Activated CD4-positive, alpha-beta T cell treated with anti-CD3 and anti-CD28 coated beads, Interleukin-2, amount 10 ng/mL, durations not matched to agents 7 days and 5 days (primary cell): ENCODE data around the gene KIF3A. TPM values are rescaled to one million over a fixed set of nuclear protein-coding genes. Genes with fewer than 3 reads are reported as not detected.

Experiments used
- CTCF ChIA-PET: fragments of 350-600 bp; sonication (Branson Sonifier 250); formaldehyde crosslinking; loops from one replicate; lab custom pipeline; 2021; ENCODE audit warnings: antibody characterized with exemption; lab: Charles Lee
- POLR2A ChIA-PET: fragments of 350-600 bp; sonication (Branson Sonifier 250); formaldehyde crosslinking; loops from one replicate; lab custom pipeline; 2021; ENCODE audit warnings: antibody characterized with exemption; lab: Charles Lee
- DNase-seq: peaks from one replicate; pipeline ENCODE4 v3.0.0-alpha.2; 2020
- H3K27ac Mint-ChIP-seq: one replicate; pipeline ENCODE4 v1.8.0; 2021; ENCODE audit warnings: mild to moderate bottlenecking, moderate library complexity, mixed read lengths
- H3K27me3 Mint-ChIP-seq: one replicate; pipeline ENCODE4 v1.8.0; 2021; ENCODE audit warnings: mixed read lengths
- H3K36me3 Mint-ChIP-seq: one replicate; pipeline ENCODE4 v1.8.0; 2021; ENCODE audit warnings: low read depth, mixed read lengths
- H3K4me1 Mint-ChIP-seq: one replicate; pipeline ENCODE4 v1.8.0; 2021; ENCODE audit warnings: mixed read lengths
- H3K4me3 Mint-ChIP-seq: one replicate; pipeline ENCODE4 v1.8.0; 2021; ENCODE audit warnings: mild to moderate bottlenecking, moderate library complexity, mixed read lengths
- H3K9me3 Mint-ChIP-seq: one replicate; pipeline ENCODE4 v1.8.0; 2021; ENCODE audit warnings: mixed read lengths
- total RNA-seq, 2 experiments: library from RNA; stranded (reverse); gene quantifications; one replicate each; pipeline ENCODE4 v1.2.3, GENCODE V29; 2021

Gene KIF3A
- total RNA-seq, 2 experiments from 2014 or later = 7.5 TPM

GRCh38 chr5:132748522-132749000 lies 11.2 kb upstream of the KIF3A start:
- peak overlapping the region; percentile 46 for H3K27ac Mint-ChIP-seq
- POLR2A ChIA-PET = no interaction called here
- peaks cover 29% of the 10 kb centered on the region for H3K4me1 Mint-ChIP-seq
- H3K4me3 Mint-ChIP-seq = peak overlapping the region; percentile 47
- H3K9me3 Mint-ChIP-seq = no peaks in the 10 kb centered on the region
- CTCF ChIA-PET = interaction anchor here (0.6 to 1.3 kb wide), 3 partner anchors 15 to 362 kb away, joined by 3 read pairs; no protein-coding TSS in a partner anchor
- H3K27me3 Mint-ChIP-seq = peaks cover 14% of the 10 kb centered on the region
- peaks cover 3% of the 10 kb centered on the region for H3K36me3 Mint-ChIP-seq
- no peak for DNase-seq

GRCh38 chr5:132747616-132748440 lies 10.5 kb upstream of the KIF3A start:
- CTCF ChIA-PET = interaction anchor here (0.6 to 2.0 kb wide), 11 partner anchors 9 to 361 kb away, joined by 3 to 11 read pairs (median 3); partner anchors contain the start of gene KIF3A
- POLR2A ChIA-PET = no interaction called here
- peak overlapping the region; percentile 46 for H3K27ac Mint-ChIP-seq
- H3K9me3 Mint-ChIP-seq = no peaks in the 10 kb centered on the region
- peak; percentile 55 for DNase-seq
- H3K36me3 Mint-ChIP-seq = peaks cover 3% of the 10 kb centered on the region
- peaks cover 16% of the 10 kb centered on the region for H3K27me3 Mint-ChIP-seq
- H3K4me3 Mint-ChIP-seq = peak overlapping the region; percentile 47
- peaks cover 28% of the 10 kb centered on the region for H3K4me1 Mint-ChIP-seq

- ChIA-PET POLR2A (no interaction called here), CTCF (interaction anchor here (0.5 to 2.0 kb wide), 12 partner anchors 10 to 343 kb away, joined by 3 to 11 read pairs (median 3); partner anchors contain the start of gene KIF3A)
- peaks cover 3% of the 10 kb centered on the region for H3K36me3 Mint-ChIP-seq
- DNase-seq = peak; percentile 62
- H3K27ac Mint-ChIP-seq = peak within 1 kb of the TSS; percentile 76
- peak within 1 kb of the TSS; percentile 69 for H3K4me3 Mint-ChIP-seq
- peaks cover 17% of the 10 kb centered on the region for H3K27me3 Mint-ChIP-seq
- peaks cover 28% of the 10 kb centered on the region for H3K4me1 Mint-ChIP-seq
- no peaks in the 10 kb centered on the region for H3K9me3 Mint-ChIP-seq
Observed at GRCh38 chr5:132746954-132747615, 9.7 kb upstream of the KIF3A start, which contains the start of gene CCNI2. Gene CCNI2, plus strand, starts transcription at chr5:132747426. Its CDS starts 70 bp downstream, at chr5:132747496.

DNA sequence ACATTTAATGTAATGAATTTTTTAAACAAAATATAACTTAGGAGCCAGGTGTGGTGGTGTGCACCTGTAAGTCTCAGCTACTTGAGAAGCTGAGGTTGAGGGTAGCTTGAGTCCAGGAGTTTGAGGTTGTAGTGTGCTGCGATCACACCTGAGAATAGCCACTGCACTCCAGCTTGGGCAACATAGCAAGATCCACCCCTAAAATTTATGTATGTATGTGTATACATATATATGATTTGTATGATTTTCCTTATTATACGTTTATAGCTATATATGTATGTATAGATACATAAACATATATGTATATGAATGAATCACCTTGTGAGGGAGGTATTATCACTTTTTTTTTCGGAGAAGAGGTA lies 9.2 kb upstream of the KIF3A start:
- H3K27ac Mint-ChIP-seq = peak overlapping the region; percentile 76
- DNase-seq = no peak
- POLR2A ChIA-PET = no interaction called here
- peaks cover 3% of the 10 kb centered on the region for H3K36me3 Mint-ChIP-seq
- H3K4me3 Mint-ChIP-seq = peak overlapping the region; percentile 69
- CTCF ChIA-PET = interaction anchor here (0.5 to 2.0 kb wide), 6 partner anchors 9 to 74 kb away, joined by 3 to 11 read pairs (median 4); partner anchors contain the start of gene KIF3A
- H3K9me3 Mint-ChIP-seq = no peaks in the 10 kb centered on the region
- H3K27me3 Mint-ChIP-seq = peaks cover 19% of the 10 kb centered on the region
- peaks cover 26% of the 10 kb centered on the region for H3K4me1 Mint-ChIP-seq

GRCh38 chr5:132744659-132745058 lies 7.3 kb upstream of the KIF3A start:
- Mint-ChIP-seq H3K9me3 (no peaks in the 10 kb centered on the region), H3K4me1 (peaks cover 11% of the 10 kb centered on the region), H3K27ac (no peak overlapping the region), H3K36me3 (peaks cover 3% of the 10 kb centered on the region), H3K27me3 (peaks cover 22% of the 10 kb centered on the region), H3K4me3 (no peak overlapping the region)
- ChIA-PET POLR2A (no interaction called here), CTCF (interaction anchor here (0.8 kb wide), 1 partner anchor 114 kb away, joined by 3 read pairs; no protein-coding TSS in a partner anchor)
- DNase-seq = no peak

DNA sequence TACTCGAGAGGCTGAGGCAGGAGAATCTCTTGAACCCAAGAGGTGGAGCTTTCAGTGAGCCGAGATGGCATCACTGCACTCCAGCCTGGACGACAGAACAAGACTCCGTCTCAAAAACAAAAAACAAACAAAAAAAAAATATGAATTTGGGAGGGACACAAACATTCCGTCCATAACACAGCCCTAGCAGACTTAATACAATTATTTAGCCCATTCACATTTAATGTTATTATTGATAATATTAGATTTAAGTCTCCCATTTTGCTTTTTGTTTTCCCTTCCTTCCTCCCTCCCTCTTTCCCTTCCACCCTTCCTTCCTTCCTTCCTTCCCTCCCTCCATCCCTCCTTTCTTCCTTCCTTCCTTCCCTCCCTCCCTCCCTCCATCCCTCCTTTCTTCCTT lies 5.3 kb upstream of the KIF3A start:
- peaks cover 27% of the 10 kb centered on the region for H3K27me3 Mint-ChIP-seq
- POLR2A ChIA-PET = no interaction called here
- no peak for DNase-seq
- H3K4me1 Mint-ChIP-seq = peaks cover 13% of the 10 kb centered on the region
- no peak overlapping the region for H3K27ac Mint-ChIP-seq
- H3K4me3 Mint-ChIP-seq = no peak overlapping the region
- CTCF ChIA-PET = no interaction called here
- no peaks in the 10 kb centered on the region for H3K36me3 Mint-ChIP-seq
- H3K9me3 Mint-ChIP-seq = no peaks in the 10 kb centered on the region

- peaks cover 27% of the 10 kb centered on the region for H3K27me3 Mint-ChIP-seq
- CTCF ChIA-PET = no interaction called here
Observed at GRCh38 chr5:132742158-132742557, 4.8 kb upstream of the KIF3A start.

GRCh38 chr5:132739232-132739631 lies 1.9 kb upstream of the KIF3A start:
- POLR2A ChIA-PET = no interaction called here
- no peak for DNase-seq
- no peak overlapping the region for H3K4me3 Mint-ChIP-seq
- no peaks in the 10 kb centered on the region for H3K9me3 Mint-ChIP-seq
- H3K27me3 Mint-ChIP-seq = peaks cover 13% of the 10 kb centered on the region
- H3K36me3 Mint-ChIP-seq = no peaks in the 10 kb centered on the region
- peaks cover 32% of the 10 kb centered on the region for H3K4me1 Mint-ChIP-seq
- no peak overlapping the region for H3K27ac Mint-ChIP-seq
- CTCF ChIA-PET = interaction anchor here (0.6 kb wide), 1 partner anchor 26 kb away, joined by 3 read pairs; no protein-coding TSS in a partner anchor

More at GRCh38 chr5:132742158-132742557, 4.8 kb upstream of the KIF3A start:
- H3K27ac Mint-ChIP-seq = no peak overlapping the region
- H3K9me3 Mint-ChIP-seq = no peaks in the 10 kb centered on the region
- peaks cover 16% of the 10 kb centered on the region for H3K4me1 Mint-ChIP-seq
- H3K4me3 Mint-ChIP-seq = no peak overlapping the region
- DNase-seq = no peak
- no peaks in the 10 kb centered on the region for H3K36me3 Mint-ChIP-seq
- POLR2A ChIA-PET = no interaction called here

DNA sequence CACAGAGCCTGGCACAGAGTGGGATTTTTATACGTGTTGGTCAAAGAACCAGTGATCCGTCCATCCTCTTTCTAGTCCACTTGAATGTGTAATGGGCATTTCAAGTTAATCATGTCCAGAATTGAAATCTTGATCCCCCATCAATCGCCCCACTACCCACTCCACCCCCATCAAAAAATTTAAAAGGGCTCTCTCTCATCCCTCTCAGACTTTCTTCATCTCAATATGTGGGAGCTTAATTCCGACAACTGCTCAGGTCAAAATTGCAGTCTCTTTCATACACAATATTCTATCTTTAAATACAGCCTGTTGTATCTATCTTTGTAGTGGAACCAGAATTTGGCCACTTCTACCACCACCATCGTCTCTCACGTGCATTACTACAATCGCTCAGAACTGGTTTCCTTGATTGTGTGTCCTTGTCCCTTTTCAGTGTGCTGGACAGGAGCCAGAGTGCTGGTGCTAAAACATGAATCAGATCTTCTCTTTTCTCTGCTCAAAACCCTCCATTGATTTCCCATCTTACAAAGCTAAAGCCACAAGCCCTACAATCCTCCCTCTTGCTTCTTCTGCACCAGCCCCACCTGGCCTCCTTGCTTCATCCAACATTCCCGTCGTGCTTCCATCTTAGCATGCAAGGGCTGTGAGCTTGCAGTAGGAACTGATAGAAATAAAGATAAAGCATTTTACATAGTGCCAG lies 786 bp upstream of the KIF3A start:
- CTCF ChIA-PET = interaction anchor here (0.6 to 2.2 kb wide), 10 partner anchors 9 to 211 kb away, joined by 3 to 11 read pairs (median 4); partner anchors contain the start of gene CCNI2
- DNase-seq = no peak
- Mint-ChIP-seq H3K36me3 (no peaks in the 10 kb centered on the region), H3K27me3 (peaks cover 13% of the 10 kb centered on the region), H3K9me3 (no peaks in the 10 kb centered on the region), H3K27ac (no peak overlapping the region), H3K4me1 (peaks cover 32% of the 10 kb centered on the region), H3K4me3 (peak overlapping the region; percentile 82)
- POLR2A ChIA-PET = no interaction called here

GRCh38 chr5:132734687-132735086 lies 2.7 kb downstream of the KIF3A start:
- Mint-ChIP-seq H3K4me3 (no peak overlapping the region), H3K4me1 (peaks cover 32% of the 10 kb centered on the region), H3K27me3 (peaks cover 5% of the 10 kb centered on the region), H3K9me3 (no peaks in the 10 kb centered on the region), H3K27ac (no peak overlapping the region), H3K36me3 (peaks cover 1% of the 10 kb centered on the region)
- ChIA-PET POLR2A (no interaction called here), CTCF (interaction anchor here (0.9 kb wide), 1 partner anchor 75 kb away, joined by 3 read pairs; no protein-coding TSS in a partner anchor)
- no peak for DNase-seq

GRCh38 chr5:132733499-132734148 lies 3.7 kb downstream of the KIF3A start:
- POLR2A ChIA-PET = no interaction called here
- DNase-seq = no peak
- H3K27me3 Mint-ChIP-seq = no peaks in the 10 kb centered on the region
- H3K9me3 Mint-ChIP-seq = no peaks in the 10 kb centered on the region
- CTCF ChIA-PET = interaction anchor here (0.5 to 0.7 kb wide), 2 partner anchors 14 to 95 kb away, joined by 3 read pairs; partner anchors contain the start of gene CCNI2
- H3K4me1 Mint-ChIP-seq = peaks cover 30% of the 10 kb centered on the region
- H3K36me3 Mint-ChIP-seq = peaks cover 1% of the 10 kb centered on the region
- no peak overlapping the region for H3K27ac Mint-ChIP-seq
- no peak overlapping the region for H3K4me3 Mint-ChIP-seq
